ENCODE results near the gene MYL2. TPM values are rescaled to one million over a fixed set of nuclear protein-coding genes. Genes with fewer than 3 reads are reported as not detected.
A peak's percentile ranks its signal among the peaks of the same experiment; 100 is the strongest.

MYL2 gene
- total RNA-seq, 1 experiment from 2014 or later, result 0.39 TPM

DNA sequence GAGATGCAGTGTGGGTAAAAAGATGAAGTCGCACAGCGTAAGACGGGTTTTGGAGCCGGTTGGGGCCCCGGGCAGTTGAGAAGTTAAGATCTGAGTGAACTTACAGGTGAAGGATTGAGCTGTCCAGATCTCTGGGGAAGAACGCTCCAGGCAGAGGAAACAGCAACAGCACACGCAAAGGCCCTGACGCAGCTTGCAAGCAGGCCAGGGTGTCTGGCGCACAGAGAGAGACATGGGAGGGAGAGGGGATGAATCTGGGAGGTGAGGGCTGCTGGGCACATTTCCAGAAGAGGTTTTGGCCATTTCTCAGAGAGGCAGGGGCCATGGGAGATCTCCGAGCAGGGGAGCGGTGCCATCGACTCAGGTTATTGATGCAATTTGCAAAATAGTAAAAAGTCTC, 31.0 kb downstream of the MYL2 start:
- TF ChIP-seq, protein P1, sequence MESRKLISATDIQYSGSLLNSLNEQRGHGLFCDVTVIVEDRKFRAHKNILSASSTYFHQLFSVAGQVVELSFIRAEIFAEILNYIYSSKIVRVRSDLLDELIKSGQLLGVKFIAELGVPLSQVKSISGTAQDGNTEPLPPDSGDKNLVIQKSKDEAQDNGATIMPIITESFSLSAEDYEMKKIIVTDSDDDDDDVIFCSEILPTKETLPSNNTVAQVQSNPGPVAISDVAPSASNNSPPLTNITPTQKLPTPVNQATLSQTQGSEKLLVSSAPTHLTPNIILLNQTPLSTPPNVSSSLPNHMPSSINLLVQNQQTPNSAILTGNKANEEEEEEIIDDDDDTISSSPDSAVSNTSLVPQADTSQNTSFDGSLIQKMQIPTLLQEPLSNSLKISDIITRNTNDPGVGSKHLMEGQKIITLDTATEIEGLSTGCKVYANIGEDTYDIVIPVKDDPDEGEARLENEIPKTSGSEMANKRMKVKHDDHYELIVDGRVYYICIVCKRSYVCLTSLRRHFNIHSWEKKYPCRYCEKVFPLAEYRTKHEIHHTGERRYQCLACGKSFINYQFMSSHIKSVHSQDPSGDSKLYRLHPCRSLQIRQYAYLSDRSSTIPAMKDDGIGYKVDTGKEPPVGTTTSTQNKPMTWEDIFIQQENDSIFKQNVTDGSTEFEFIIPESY (IDR thresholded peaks at IDR 0.05; ENCODE audit: extremely low read depth, insufficient replicate concordance, low read length), result no peak
- no peak for TF ChIP-seq CEBPB (IDR thresholded peaks at IDR 0.05; ENCODE audit: low read depth)
- no peak for TF ChIP-seq SIN3A (IDR thresholded peaks at IDR 0.05; ENCODE audit: low read depth)
- no peak for TF ChIP-seq EZH2 (IDR thresholded peaks at IDR 0.05)
- Histone ChIP-seq H2AFZ (ENCODE audit: low read depth, low read length, poor library complexity, severe bottlenecking) (no peak overlapping the region), H3K9ac (ENCODE audit: low read length) (no peak overlapping the region), H3K27me3 (ENCODE audit: insufficient read depth, low read length) (no peaks in the 10 kb centered on the region), H4K20me1 (ENCODE audit: insufficient read depth) (no peaks in the 10 kb centered on the region), H3K79me2 (ENCODE audit: insufficient read depth, low read length) (no peaks in the 10 kb centered on the region), H3K4me2 (ENCODE audit: low read length) (no peak overlapping the region), H3K9me3 (ENCODE audit: control insufficient read depth in 1 of 2, insufficient read depth in 1 of 2, low read depth in 1 of 2, low read length in 2 of 2) (no peaks in the 10 kb centered on the region), H3K9me2 (ENCODE audit: insufficient read depth) (no peaks in the 10 kb centered on the region), H3K27ac (ENCODE audit: low read depth, low read length) (no peak overlapping the region), H3K36me3 (ENCODE audit: control insufficient read depth in 1 of 2, insufficient read depth in 2 of 2, low read length in 2 of 2) (no peaks in the 10 kb centered on the region), H3K4me3 (replicated peaks in 1 of 2; ENCODE audit: low read depth in 1 of 2, low read length in 2 of 2) (no peak overlapping the region), H3K4me1 (ENCODE audit: control insufficient read depth in 1 of 2, insufficient read depth in 2 of 2, low read length in 2 of 2) (peaks cover 0 to 21% of the 10 kb centered on the region in 2 experiments; a peak in 2 of 4 replicates)
- CTCF ChIA-PET, result no interaction called here
- ATAC-seq, result no peak
- BruUV-seq (replicated peaks), result no TSS peak
- POLR2A ChIA-PET, result no interaction called here
- intact Hi-C loops (cut with micrococcal nuclease), result loop anchor here (2.0 to 10.0 kb wide), 4 partner anchors 63 to 437 kb away; partner anchors contain the start of gene ARPC3
- RAD21 ChIA-PET (ENCODE audit: low non-redundant PET in 1 of 2, low total read pairs in 2 of 2, uncharacterized antibody in 2 of 2, unreplicated experiment in 2 of 2), result no interaction called here
- no peak for DNase-seq (ENCODE audit: low read depth, low spot score)

DNA sequence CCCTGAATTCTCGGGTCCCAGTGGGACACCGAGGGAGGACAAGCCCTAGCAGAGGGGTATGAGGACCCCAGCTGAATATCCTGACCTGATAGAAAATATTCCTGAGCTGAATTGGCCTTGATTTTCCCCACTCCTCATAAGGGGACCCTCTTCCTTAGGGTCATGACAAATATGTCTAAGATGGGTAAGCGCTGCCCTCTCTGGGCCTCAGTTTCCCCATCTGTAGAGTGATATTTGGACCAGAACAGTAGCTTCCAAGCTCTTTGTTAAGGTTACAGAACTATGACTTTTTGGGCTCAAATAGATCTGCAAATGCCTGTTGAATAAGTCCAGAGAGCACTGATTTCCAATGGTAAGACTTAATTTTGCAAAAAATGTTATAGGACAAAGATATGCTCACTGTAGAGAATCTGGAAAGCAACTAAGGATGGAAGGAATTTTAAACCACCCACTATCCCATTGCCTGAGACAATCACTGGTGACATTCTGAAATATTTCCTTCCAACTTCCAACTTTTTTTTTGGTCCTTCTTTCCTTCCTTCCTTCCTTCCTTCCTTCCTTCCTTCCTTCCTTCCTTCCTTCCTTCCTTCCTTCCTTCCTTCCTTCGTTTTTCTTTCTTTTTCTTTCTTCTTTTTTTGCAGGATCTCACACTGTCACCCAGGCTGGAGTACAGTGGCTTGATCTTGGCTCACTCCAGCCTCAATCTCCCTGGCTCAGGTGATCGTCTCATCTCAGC, 32.0 kb downstream of the MYL2 start:
- CTCF ChIA-PET, result interaction anchor here (0.6 to 2.0 kb wide), 10 partner anchors 8 to 457 kb away, joined by 3 to 12 read pairs (median 6); partner anchors contain the start of genes ARPC3 and CCDC63

More for the DNA sequence above, 32.0 kb downstream of the MYL2 start:
- Histone ChIP-seq H3K4me1 (ENCODE audit: control insufficient read depth in 1 of 2, insufficient read depth in 2 of 2, low read length in 2 of 2) (peaks cover 0 to 14% of the 10 kb centered on the region in 2 experiments; a peak in 2 of 4 replicates), H4K20me1 (ENCODE audit: insufficient read depth) (no peaks in the 10 kb centered on the region), H3K4me3 (replicated peaks in 1 of 2; ENCODE audit: low read depth in 1 of 2, low read length in 2 of 2) (peak overlapping the region in 1 of 2 experiments; percentile 57; a peak in 3 of 4 replicates), H3K27me3 (ENCODE audit: insufficient read depth, low read length) (no peaks in the 10 kb centered on the region), H3K4me2 (ENCODE audit: low read length) (peak overlapping the region; percentile 77), H3K36me3 (ENCODE audit: control insufficient read depth in 1 of 2, insufficient read depth in 2 of 2, low read length in 2 of 2) (no peaks in the 10 kb centered on the region), H3K9me3 (ENCODE audit: control insufficient read depth in 1 of 2, insufficient read depth in 1 of 2, low read depth in 1 of 2, low read length in 2 of 2) (no peaks in the 10 kb centered on the region), H3K9ac (ENCODE audit: low read length) (no peak overlapping the region), H2AFZ (ENCODE audit: low read depth, low read length, poor library complexity, severe bottlenecking) (peak overlapping the region; percentile 94), H3K27ac (ENCODE audit: low read depth, low read length) (no peak overlapping the region), H3K9me2 (ENCODE audit: insufficient read depth) (no peaks in the 10 kb centered on the region), H3K79me2 (ENCODE audit: insufficient read depth, low read length) (no peaks in the 10 kb centered on the region)
- ChIA-PET POLR2A (interaction anchor here (0.6 kb wide), 1 partner anchor 187 kb away, joined by 3 read pairs; no protein-coding TSS in a partner anchor), RAD21 (ENCODE audit: low non-redundant PET in 1 of 2, low total read pairs in 2 of 2, uncharacterized antibody in 2 of 2, unreplicated experiment in 2 of 2) (interaction anchor here (0.7 to 1.0 kb wide), 4 partner anchors 12 to 420 kb away, joined by 3 to 4 read pairs (median 3); partner anchors contain the start of genes FAM216A (in 1 of the 2) and GPN3 (in 1 of the 2))
- ATAC-seq, result no peak
- BruUV-seq (replicated peaks), result no TSS peak
- no peak for DNase-seq (ENCODE audit: low read depth, low spot score)
- 0 out of 2 replicates have a peak, but pooled peaks have one; percentile 0 for TF ChIP-seq ZFX (IDR thresholded peaks at IDR 0.05)
- no peak for TF ChIP-seq YY1 (IDR thresholded peaks at IDR 0.05; ENCODE audit: extremely low read depth, insufficient replicate concordance, low read depth, low read length)
- no peak for TF ChIP-seq EZH2phosphoT487 (IDR thresholded peaks at IDR 0.05; ENCODE audit: borderline replicate concordance)
- no peak for TF ChIP-seq FOSL1 (IDR thresholded peaks at IDR 0.05; ENCODE audit: low read depth)
- TF ChIP-seq SP1 (IDR thresholded peaks at IDR 0.05; ENCODE audit: low read depth), result no peak
- intact Hi-C loops (cut with micrococcal nuclease), result loop anchor here (1.0 to 10.0 kb wide), 5 partner anchors 62 to 436 kb away; partner anchors contain the start of gene ARPC3
